ENCODE results near the gene SYTL3.

The SYTL3 gene

DNA sequence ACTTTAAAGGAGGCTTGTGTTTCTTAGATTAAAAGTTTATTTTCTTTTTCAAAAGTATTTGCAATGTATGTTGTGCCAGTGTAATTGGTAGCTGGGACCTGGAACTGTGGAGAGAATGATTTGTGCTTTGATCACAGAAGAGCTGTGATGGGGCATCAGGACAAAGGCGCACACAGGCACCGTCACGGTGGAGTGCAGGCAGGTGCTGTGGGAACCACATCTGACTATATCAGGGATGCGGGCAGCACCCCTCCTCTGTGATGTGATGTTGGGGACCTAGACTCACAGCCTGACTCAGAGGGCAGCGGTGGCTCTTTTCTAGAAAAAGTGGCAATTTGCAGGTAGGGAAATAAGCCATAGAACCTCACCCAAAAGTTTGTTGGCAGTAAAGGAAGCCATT is 34.5 kb downstream of the SYTL3 start:
- no peaks in the 10 kb centered on the region for H3K27me3 ChIP-seq (replicated peaks in 2 of 5; ENCODE audit: control insufficient read depth in 4 of 5, insufficient read depth in 5 of 5, low read length in 4 of 5)
- WGBS (ENCODE audit: insufficient coverage), result 100% methylated on average over 5 of the region's 5 CpGs
- ChIA-PET POLR2A (no interaction called here), CTCF (interaction anchor here (0.8 to 2.8 kb wide), 4 partner anchors 11 to 35 kb away, joined by 3 to 17 read pairs (median 10); partner anchors contain the start of gene SYTL3)
- no peaks in the 10 kb centered on the region for H3K36me3 ChIP-seq (ENCODE audit: control insufficient read depth in 4 of 4, insufficient read depth in 4 of 4, low read length in 3 of 4)
- peaks cover 0 to 9% (median 4%) of the 10 kb centered on the region in 5 experiments for H3K9me3 ChIP-seq (ENCODE audit: control extremely low read depth in 1 of 5, control insufficient read depth in 4 of 5, insufficient read depth in 2 of 5, low read depth in 1 of 5, low read length in 4 of 5)
- H3K4me1 ChIP-seq (ENCODE audit: control extremely low read depth in 1 of 4, control insufficient read depth in 4 of 4, insufficient read depth in 4 of 4, low read length in 3 of 4), result peaks cover 14 to 35% (median 31%) of the 10 kb centered on the region in 4 experiments
- H3K4me3 ChIP-seq (ENCODE audit: control insufficient read depth in 1 of 7, extremely low read depth in 1 of 7, insufficient read depth in 4 of 7, low read depth in 2 of 7, low read length in 6 of 7), result no peak overlapping the region
- DNase-seq, result no peak
- no peak overlapping the region for H3K27ac ChIP-seq (ENCODE audit: insufficient read depth in 1 of 2, low read depth in 1 of 2, low read length in 2 of 2, poor library complexity in 1 of 2, severe bottlenecking in 2 of 2)

DNA sequence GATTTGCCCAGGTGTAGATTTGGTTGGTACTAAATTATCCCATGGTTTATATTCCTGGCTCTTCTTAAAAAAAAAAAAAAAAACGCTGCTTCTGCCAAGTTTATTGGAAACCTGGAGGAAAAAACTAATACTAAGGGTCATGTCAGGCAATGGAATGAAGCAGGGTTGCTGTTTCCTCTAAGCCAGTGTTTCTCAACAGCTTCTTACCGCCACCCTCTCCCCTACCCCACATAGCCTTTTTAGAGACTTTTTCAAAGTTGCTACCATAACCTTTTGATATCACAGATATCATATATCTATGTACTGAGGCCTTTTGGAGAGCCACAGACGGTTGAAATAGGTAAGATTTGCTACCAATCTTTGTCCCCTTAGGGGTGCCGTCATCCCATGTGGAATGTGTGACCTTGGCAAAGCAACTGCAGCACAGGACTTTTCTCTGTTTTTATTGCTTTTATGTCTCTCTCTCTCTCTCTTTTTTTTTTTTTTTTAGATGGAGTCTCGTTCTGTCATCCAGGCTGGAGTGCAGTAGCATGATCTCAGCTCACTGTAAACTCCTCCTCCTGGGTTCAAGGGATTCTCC is 35.0 kb downstream of the SYTL3 start:
- 100% methylated on average over 1 of the region's 5 CpGs for WGBS (ENCODE audit: insufficient coverage)
- no peak overlapping the region for H3K27ac ChIP-seq (ENCODE audit: insufficient read depth in 1 of 2, low read depth in 1 of 2, low read length in 2 of 2, poor library complexity in 1 of 2, severe bottlenecking in 2 of 2)
- ChIA-PET CTCF (interaction anchor here (0.8 to 2.8 kb wide), 5 partner anchors 8 to 36 kb away, joined by 3 to 17 read pairs (median 9); partner anchors contain the start of gene SYTL3), POLR2A (interaction anchor here (0.6 kb wide), 1 partner anchor 366 kb away, joined by 3 read pairs; no protein-coding TSS in a partner anchor)
- H3K4me3 ChIP-seq (ENCODE audit: control insufficient read depth in 1 of 7, extremely low read depth in 1 of 7, insufficient read depth in 4 of 7, low read depth in 2 of 7, low read length in 6 of 7), result no peak overlapping the region
- H3K9me3 ChIP-seq (ENCODE audit: control extremely low read depth in 1 of 5, control insufficient read depth in 4 of 5, insufficient read depth in 2 of 5, low read depth in 1 of 5, low read length in 4 of 5), result peaks cover 0 to 9% (median 4%) of the 10 kb centered on the region in 5 experiments
- peaks cover 14 to 35% (median 31%) of the 10 kb centered on the region in 4 experiments for H3K4me1 ChIP-seq (ENCODE audit: control extremely low read depth in 1 of 4, control insufficient read depth in 4 of 4, insufficient read depth in 4 of 4, low read length in 3 of 4)
- no peaks in the 10 kb centered on the region for H3K36me3 ChIP-seq (ENCODE audit: control insufficient read depth in 4 of 4, insufficient read depth in 4 of 4, low read length in 3 of 4)
- no peak for DNase-seq
- H3K27me3 ChIP-seq (replicated peaks in 2 of 5; ENCODE audit: control insufficient read depth in 4 of 5, insufficient read depth in 5 of 5, low read length in 4 of 5), result no peaks in the 10 kb centered on the region

DNA sequence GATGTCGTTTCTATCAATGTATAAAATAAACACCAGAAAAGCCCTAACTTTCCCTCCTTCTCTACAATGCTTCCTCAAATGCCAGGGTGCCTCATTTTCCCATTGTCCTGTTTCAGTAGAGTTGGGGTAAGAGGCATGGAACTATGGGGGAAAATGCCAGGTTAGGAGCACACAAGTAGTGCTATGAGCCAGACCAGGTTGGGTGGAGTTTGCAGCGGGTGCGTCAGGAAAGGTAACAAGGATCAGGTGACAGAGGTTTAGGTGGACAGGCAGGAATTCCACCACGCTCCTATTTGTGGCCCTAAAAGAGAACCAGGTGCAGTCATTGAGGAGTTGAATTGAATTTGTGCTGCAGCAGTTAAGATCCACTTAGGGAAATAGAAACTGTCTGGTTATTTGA is 36.5 kb downstream of the SYTL3 start:
- Histone ChIP-seq H3K27me3 (replicated peaks in 2 of 5; ENCODE audit: control insufficient read depth in 4 of 5, insufficient read depth in 5 of 5, low read length in 4 of 5) (no peaks in the 10 kb centered on the region), H3K4me1 (ENCODE audit: control extremely low read depth in 1 of 4, control insufficient read depth in 4 of 4, insufficient read depth in 4 of 4, low read length in 3 of 4) (peaks cover 14 to 35% (median 33%) of the 10 kb centered on the region in 4 experiments), H3K27ac (ENCODE audit: insufficient read depth in 1 of 2, low read depth in 1 of 2, low read length in 2 of 2, poor library complexity in 1 of 2, severe bottlenecking in 2 of 2) (peak overlapping the region; percentile 62 to 86), H3K36me3 (ENCODE audit: control insufficient read depth in 4 of 4, insufficient read depth in 4 of 4, low read length in 3 of 4) (no peaks in the 10 kb centered on the region), H3K9me3 (ENCODE audit: control extremely low read depth in 1 of 5, control insufficient read depth in 4 of 5, insufficient read depth in 2 of 5, low read depth in 1 of 5, low read length in 4 of 5) (peaks cover 0 to 9% (median 4%) of the 10 kb centered on the region in 5 experiments), H3K4me3 (ENCODE audit: control insufficient read depth in 1 of 7, extremely low read depth in 1 of 7, insufficient read depth in 4 of 7, low read depth in 2 of 7, low read length in 6 of 7) (peak overlapping the region in 6 of 7 experiments; percentile 0 to 64 (median 26))
- POLR2A ChIA-PET, result interaction anchor here (0.6 to 1.4 kb wide), 3 partner anchors 18 to 468 kb away, joined by 3 to 4 read pairs (median 3); no protein-coding TSS in a partner anchor
- DNase-seq, result no peak
- CTCF ChIA-PET, result interaction anchor here (0.7 to 6.1 kb wide), 4 partner anchors 20 to 459 kb away, joined by 3 to 168 read pairs (median 10); no protein-coding TSS in a partner anchor
- 48% methylated on average over 4 of the region's 4 CpGs for WGBS (ENCODE audit: insufficient coverage)

DNA sequence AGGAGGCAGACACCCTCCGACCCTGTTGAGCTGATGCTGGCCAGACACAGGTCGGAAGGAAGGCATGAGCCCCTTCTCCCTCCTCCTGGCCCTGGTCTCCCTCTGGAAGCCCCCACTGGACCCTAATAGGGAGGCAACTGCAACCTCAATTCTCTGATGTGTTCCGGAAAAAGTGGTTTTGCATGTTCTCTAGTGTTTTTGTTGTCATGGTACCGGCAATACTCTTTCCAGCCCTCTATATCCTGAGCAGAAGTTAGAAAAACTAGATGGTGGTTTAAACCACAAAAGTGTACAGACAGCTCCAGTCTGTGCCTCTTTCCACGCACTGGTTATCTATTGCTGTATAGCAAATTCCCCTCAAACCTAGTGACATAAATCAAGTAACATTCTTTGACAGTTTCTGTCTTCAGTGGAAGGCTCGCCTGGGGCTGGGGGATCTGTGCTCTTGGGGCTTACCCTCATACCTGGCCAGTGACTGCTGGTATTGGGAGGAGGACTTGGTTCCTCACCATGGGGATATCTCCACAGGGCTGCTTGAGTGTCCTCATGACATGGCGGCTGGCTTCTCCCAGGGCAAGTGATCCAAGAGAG is 37.0 kb downstream of the SYTL3 start:
- POLR2A ChIA-PET, result interaction anchor here (1.0 to 1.4 kb wide), 2 partner anchors 19 to 24 kb away, joined by 3 to 4 read pairs; no protein-coding TSS in a partner anchor
- peak; percentile 92 to 98 (median 97) for DNase-seq

DNA sequence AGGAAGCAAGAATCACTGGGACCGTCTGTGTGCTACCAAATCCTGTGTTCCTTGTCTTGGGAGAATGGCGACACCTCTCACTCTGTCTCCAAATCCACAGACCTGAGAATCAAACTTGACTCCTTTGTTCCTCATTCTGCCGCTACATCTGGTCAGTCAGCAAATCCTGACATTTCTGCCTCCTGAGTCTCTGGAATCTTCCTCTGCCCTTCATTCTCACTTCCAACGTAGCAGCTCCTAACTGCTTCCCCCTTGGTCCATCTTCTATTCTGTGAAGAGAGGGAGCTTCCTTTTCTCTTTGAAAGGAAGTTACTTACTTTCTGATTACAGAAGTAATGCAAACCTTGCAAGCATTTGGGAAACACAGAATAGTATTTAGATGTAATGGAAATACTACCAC is 37.7 kb downstream of the SYTL3 start:
- Histone ChIP-seq H3K36me3 (ENCODE audit: control insufficient read depth in 4 of 4, insufficient read depth in 4 of 4, low read length in 3 of 4) (no peaks in the 10 kb centered on the region), H3K4me3 (ENCODE audit: control insufficient read depth in 1 of 7, extremely low read depth in 1 of 7, insufficient read depth in 4 of 7, low read depth in 2 of 7, low read length in 6 of 7) (no peak overlapping the region), H3K27me3 (replicated peaks in 2 of 5; ENCODE audit: control insufficient read depth in 4 of 5, insufficient read depth in 5 of 5, low read length in 4 of 5) (no peaks in the 10 kb centered on the region), H3K27ac (ENCODE audit: insufficient read depth in 1 of 2, low read depth in 1 of 2, low read length in 2 of 2, poor library complexity in 1 of 2, severe bottlenecking in 2 of 2) (peak overlapping the region; percentile 56 to 86), H3K9me3 (ENCODE audit: control extremely low read depth in 1 of 5, control insufficient read depth in 4 of 5, insufficient read depth in 2 of 5, low read depth in 1 of 5, low read length in 4 of 5) (peaks cover 0 to 9% (median 4%) of the 10 kb centered on the region in 5 experiments), H3K4me1 (ENCODE audit: control extremely low read depth in 1 of 4, control insufficient read depth in 4 of 4, insufficient read depth in 4 of 4, low read length in 3 of 4) (peaks cover 14 to 35% (median 33%) of the 10 kb centered on the region in 4 experiments)
- 38% methylated on average over 2 of the region's 4 CpGs for WGBS (ENCODE audit: insufficient coverage)
- ChIA-PET POLR2A (interaction anchor here (1.0 kb wide), 1 partner anchor 19 kb away, joined by 3 read pairs; no protein-coding TSS in a partner anchor), CTCF (interaction anchor here (1.1 to 6.1 kb wide), 3 partner anchors 10 to 43 kb away, joined by 3 to 168 read pairs (median 4); partner anchors contain the start of gene DYNLT1)
- DNase-seq, result peak in 2 of 3 donors; percentile 29 to 42

More for the DNA sequence above, 37.0 kb downstream of the SYTL3 start:
- H3K9me3 ChIP-seq (ENCODE audit: control extremely low read depth in 1 of 5, control insufficient read depth in 4 of 5, insufficient read depth in 2 of 5, low read depth in 1 of 5, low read length in 4 of 5), result peaks cover 0 to 9% (median 4%) of the 10 kb centered on the region in 5 experiments
- peak overlapping the region in 5 of 7 experiments; percentile 0 to 64 (median 35) for H3K4me3 ChIP-seq (ENCODE audit: control insufficient read depth in 1 of 7, extremely low read depth in 1 of 7, insufficient read depth in 4 of 7, low read depth in 2 of 7, low read length in 6 of 7)
- CTCF ChIA-PET, result interaction anchor here (0.7 to 6.1 kb wide), 2 partner anchors 24 to 460 kb away, joined by 3 to 168 read pairs; no protein-coding TSS in a partner anchor
- no peaks in the 10 kb centered on the region for H3K27me3 ChIP-seq (replicated peaks in 2 of 5; ENCODE audit: control insufficient read depth in 4 of 5, insufficient read depth in 5 of 5, low read length in 4 of 5)
- no peaks in the 10 kb centered on the region for H3K36me3 ChIP-seq (ENCODE audit: control insufficient read depth in 4 of 4, insufficient read depth in 4 of 4, low read length in 3 of 4)
- H3K27ac ChIP-seq (ENCODE audit: insufficient read depth in 1 of 2, low read depth in 1 of 2, low read length in 2 of 2, poor library complexity in 1 of 2, severe bottlenecking in 2 of 2), result peak overlapping the region; percentile 62 to 86
- H3K4me1 ChIP-seq (ENCODE audit: control extremely low read depth in 1 of 4, control insufficient read depth in 4 of 4, insufficient read depth in 4 of 4, low read length in 3 of 4), result peaks cover 14 to 35% (median 33%) of the 10 kb centered on the region in 4 experiments
- WGBS (ENCODE audit: insufficient coverage), result 0% methylated on average over 3 of the region's 7 CpGs

DNA sequence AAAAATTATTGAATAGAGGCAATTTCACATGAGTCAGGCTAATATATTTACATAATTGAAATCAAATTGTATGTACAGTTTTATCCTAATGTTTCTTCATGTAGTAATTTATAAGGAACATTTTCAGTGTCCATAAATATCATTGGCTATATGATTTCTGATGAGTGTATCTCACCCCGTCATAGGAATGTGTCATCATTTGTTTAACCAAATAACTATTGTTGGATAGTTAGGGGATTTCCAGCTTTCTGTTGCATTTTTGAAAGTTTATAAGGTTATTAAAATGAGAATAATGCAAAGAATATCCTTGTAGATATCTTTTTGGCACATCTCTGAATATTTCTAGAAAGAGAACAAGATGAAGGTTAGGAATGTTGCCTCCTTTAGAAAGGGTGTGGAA is 39.0 kb downstream of the SYTL3 start:
- Histone ChIP-seq H3K4me1 (ENCODE audit: control extremely low read depth in 1 of 4, control insufficient read depth in 4 of 4, insufficient read depth in 4 of 4, low read length in 3 of 4) (peaks cover 14 to 35% (median 33%) of the 10 kb centered on the region in 4 experiments), H3K27me3 (replicated peaks in 2 of 5; ENCODE audit: control insufficient read depth in 4 of 5, insufficient read depth in 5 of 5, low read length in 4 of 5) (no peaks in the 10 kb centered on the region), H3K9me3 (ENCODE audit: control extremely low read depth in 1 of 5, control insufficient read depth in 4 of 5, insufficient read depth in 2 of 5, low read depth in 1 of 5, low read length in 4 of 5) (peaks cover 0 to 9% (median 4%) of the 10 kb centered on the region in 5 experiments), H3K36me3 (ENCODE audit: control insufficient read depth in 4 of 4, insufficient read depth in 4 of 4, low read length in 3 of 4) (no peaks in the 10 kb centered on the region), H3K4me3 (ENCODE audit: control insufficient read depth in 1 of 7, extremely low read depth in 1 of 7, insufficient read depth in 4 of 7, low read depth in 2 of 7, low read length in 6 of 7) (no peak overlapping the region), H3K27ac (ENCODE audit: insufficient read depth in 1 of 2, low read depth in 1 of 2, low read length in 2 of 2, poor library complexity in 1 of 2, severe bottlenecking in 2 of 2) (no peak overlapping the region)
- POLR2A ChIA-PET, result interaction anchor here (1.0 kb wide), 1 partner anchor 40 kb away, joined by 4 read pairs; no protein-coding TSS in a partner anchor
- CTCF ChIA-PET, result interaction anchor here (1.3 to 6.1 kb wide), 2 partner anchors 26 to 45 kb away, joined by 4 to 168 read pairs; partner anchors contain the start of gene DYNLT1
- WGBS (ENCODE audit: insufficient coverage), result no CpG with 5 or more reads among the region's 1 CpG
- DNase-seq, result peak in 1 of 3 donors; percentile 19
